ENCODE measurements around the gene SPAG16. TPM values are rescaled to one million over a fixed set of nuclear protein-coding genes. Genes with fewer than 3 reads are reported as not detected.
"Not testable (repeated sequence)": the region's sequence is repeated elsewhere in the genome, so short reads cannot be mapped to it uniquely, and the experiment has no call there.

Gene SPAG16
- total RNA-seq, 2 donors from 2014 or later = 15.5 to 22.8 TPM

DNA sequence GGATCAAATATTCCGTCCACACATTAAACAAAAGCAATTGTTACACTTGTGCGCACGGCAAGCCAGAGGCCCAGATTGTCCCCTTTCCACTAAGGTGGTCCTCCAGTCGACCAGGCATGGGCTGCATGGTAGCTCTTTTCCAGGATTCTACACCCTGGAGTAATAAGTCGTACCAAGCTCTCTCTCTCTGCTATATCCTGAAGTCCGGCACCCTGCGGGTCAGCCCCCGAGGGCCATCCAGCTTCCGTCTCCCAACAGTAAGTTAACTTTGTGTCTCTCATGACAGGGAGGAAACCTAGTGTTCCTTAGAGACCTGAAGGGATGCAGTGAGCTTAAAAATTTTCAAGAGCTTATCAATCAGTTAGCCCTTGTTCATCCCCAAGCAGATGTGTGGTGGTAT, 126.4 kb downstream of the SPAG16 start:
- WGBS, 2 donors = 85 to 90% methylated on average over 9 of the region's 9 CpGs
- intact Hi-C loops (cut with DNase I) = not testable (repeated sequence)

GRCh38 chr2:213411582-213412289, 127.5 kb downstream of the SPAG16 start:
- H3K9me3 ChIP-seq = peaks cover 0 to 3% (median 0%) of the 10 kb centered on the region in 3 donors
- H3K27ac ChIP-seq = no peak overlapping the region
- 83 to 87% methylated on average over 10 of the region's 10 CpGs for whole genome bisulfite sequencing, 2 donors
- TF ChIP-seq POLR2A (IDR thresholded peaks at IDR 0.05) (no peak), CTCF (IDR thresholded peaks at IDR 0.05) (no peak)
- intact Hi-C loops (cut with DNase I) = no loop called here
- H3K27me3 ChIP-seq = no peaks in the 10 kb centered on the region
- H3K36me3 ChIP-seq (replicated peaks in 1 of 2; ENCODE audit: insufficient read depth in 1 of 2, low read depth in 2 of 2) = no peaks in the 10 kb centered on the region
- no peaks in the 10 kb centered on the region for H3K4me1 ChIP-seq
- no peak overlapping the region for H3K4me3 ChIP-seq
- DNase-seq (no peak), ATAC-seq (no peak)

More for the DNA sequence above, 126.4 kb downstream of the SPAG16 start:
- H3K4me3 ChIP-seq; ATAC-seq; DNase-seq; H3K4me1 ChIP-seq; H3K27ac ChIP-seq; H3K9me3 ChIP-seq; H3K36me3 ChIP-seq (replicated peaks in 1 of 2; ENCODE audit: insufficient read depth in 1 of 2, low read depth in 2 of 2); H3K27me3 ChIP-seq: not testable (repeated sequence)

DNA sequence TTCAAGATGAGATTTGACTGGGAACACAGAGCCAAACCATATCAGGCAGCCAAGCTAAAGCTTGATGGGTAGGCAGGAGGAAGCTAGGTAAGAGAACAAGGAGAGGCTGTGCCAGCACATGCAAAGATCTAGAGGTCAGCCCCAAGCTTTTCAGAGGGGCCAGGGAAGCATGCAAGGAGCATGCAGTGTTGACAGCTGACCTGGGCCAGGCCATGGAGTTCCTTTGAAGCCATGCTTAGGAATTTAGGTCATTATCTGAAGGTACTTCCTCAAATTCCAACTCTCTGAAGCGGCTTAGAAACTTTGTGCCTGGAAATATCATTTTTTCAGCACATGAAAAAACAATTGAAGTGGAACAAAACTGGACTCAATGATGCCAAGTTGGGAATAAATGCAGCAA, 130.8 kb downstream of the SPAG16 start:
- Histone ChIP-seq H3K27ac (no peak overlapping the region), H3K9me3 (peaks cover 0 to 3% (median 0%) of the 10 kb centered on the region in 3 donors), H3K27me3 (no peaks in the 10 kb centered on the region), H3K4me3 (no peak overlapping the region), H3K4me1 (no peaks in the 10 kb centered on the region), H3K36me3 (replicated peaks in 1 of 2; ENCODE audit: insufficient read depth in 1 of 2, low read depth in 2 of 2) (no peaks in the 10 kb centered on the region)
- intact Hi-C loops (cut with DNase I) = no loop called here
- TF ChIP-seq POLR2A (IDR thresholded peaks at IDR 0.05) (no peak), CTCF (IDR thresholded peaks at IDR 0.05) (no peak)
- WGBS, 2 donors = 91 to 100% methylated on average over 1 of the region's 1 CpG
- no peak for DNase-seq
- no peak for ATAC-seq

DNA sequence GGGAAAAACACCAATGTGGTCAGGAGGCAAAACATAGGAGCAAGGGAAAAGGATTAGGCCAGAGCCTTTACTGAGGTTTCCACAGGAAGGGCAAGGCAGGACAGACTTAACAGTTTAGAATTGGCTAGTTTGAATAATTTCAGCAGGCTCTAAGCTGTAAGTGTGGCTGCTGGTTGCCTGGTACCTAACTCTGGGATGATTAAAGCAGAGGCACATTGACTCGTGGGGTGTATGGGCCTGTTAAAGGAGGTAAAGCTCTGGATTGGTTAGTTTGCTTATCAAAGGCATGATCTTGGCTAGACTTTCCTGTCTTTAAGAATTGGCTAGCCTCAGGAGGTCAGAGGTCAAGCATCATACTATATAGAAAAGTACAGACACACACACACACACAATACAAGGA, 132.6 kb downstream of the SPAG16 start:
- intact Hi-C loops (cut with DNase I) = no loop called here

DNA sequence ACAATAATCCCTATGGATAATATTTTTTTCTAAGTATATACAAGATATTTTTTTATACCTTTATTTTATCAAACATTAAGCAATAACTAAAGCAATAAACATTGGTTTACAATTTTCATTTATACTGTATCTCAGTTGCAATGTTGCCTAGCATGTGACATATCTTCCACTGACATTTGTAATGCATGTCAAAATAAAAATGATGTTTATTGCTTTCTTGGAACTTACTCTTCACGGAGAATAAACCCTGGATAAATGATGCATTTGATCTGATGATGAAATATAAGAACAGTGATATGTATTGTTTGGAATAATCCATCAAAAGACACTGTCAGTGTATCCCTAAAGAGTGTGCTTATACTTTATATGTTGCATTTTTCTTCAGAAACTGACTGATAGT, 135.7 kb downstream of the SPAG16 start:
- TF ChIP-seq CTCF (IDR thresholded peaks at IDR 0.05) (no peak), POLR2A (IDR thresholded peaks at IDR 0.05) (no peak)
- 61% methylated on average over 1 of the region's 1 CpG for WGBS, 2 donors
- ATAC-seq = no peak

More for the DNA sequence above, 132.6 kb downstream of the SPAG16 start:
- no peak overlapping the region for H3K27ac ChIP-seq
- H3K9me3 ChIP-seq = peaks cover 0 to 3% (median 0%) of the 10 kb centered on the region in 3 donors
- H3K4me3 ChIP-seq = no peak overlapping the region
- TF ChIP-seq POLR2A (IDR thresholded peaks at IDR 0.05) = no peak
- no peak for TF ChIP-seq CTCF (IDR thresholded peaks at IDR 0.05)
- H3K4me1 ChIP-seq = no peaks in the 10 kb centered on the region
- no peaks in the 10 kb centered on the region for H3K27me3 ChIP-seq
- 40 to 56% methylated on average over 1 of the region's 1 CpG for WGBS, 2 donors
- ATAC-seq (no peak), DNase-seq (no peak)
- no peaks in the 10 kb centered on the region for H3K36me3 ChIP-seq (replicated peaks in 1 of 2; ENCODE audit: insufficient read depth in 1 of 2, low read depth in 2 of 2)

More for the DNA sequence above, 135.7 kb downstream of the SPAG16 start:
- DNase-seq = no peak
- Histone ChIP-seq H3K4me1 (no peaks in the 10 kb centered on the region), H3K27ac (no peak overlapping the region), H3K9me3 (peaks cover 0 to 2% (median 0%) of the 10 kb centered on the region in 3 donors), H3K27me3 (no peaks in the 10 kb centered on the region), H3K4me3 (no peak overlapping the region), H3K36me3 (replicated peaks in 1 of 2; ENCODE audit: insufficient read depth in 1 of 2, low read depth in 2 of 2) (no peaks in the 10 kb centered on the region)
- intact Hi-C loops (cut with DNase I) = no loop called here

Measured in body of pancreas (tissue), 4 donors.